ENCODE results near the gene SMAD1.

SMAD1 gene

DNA sequence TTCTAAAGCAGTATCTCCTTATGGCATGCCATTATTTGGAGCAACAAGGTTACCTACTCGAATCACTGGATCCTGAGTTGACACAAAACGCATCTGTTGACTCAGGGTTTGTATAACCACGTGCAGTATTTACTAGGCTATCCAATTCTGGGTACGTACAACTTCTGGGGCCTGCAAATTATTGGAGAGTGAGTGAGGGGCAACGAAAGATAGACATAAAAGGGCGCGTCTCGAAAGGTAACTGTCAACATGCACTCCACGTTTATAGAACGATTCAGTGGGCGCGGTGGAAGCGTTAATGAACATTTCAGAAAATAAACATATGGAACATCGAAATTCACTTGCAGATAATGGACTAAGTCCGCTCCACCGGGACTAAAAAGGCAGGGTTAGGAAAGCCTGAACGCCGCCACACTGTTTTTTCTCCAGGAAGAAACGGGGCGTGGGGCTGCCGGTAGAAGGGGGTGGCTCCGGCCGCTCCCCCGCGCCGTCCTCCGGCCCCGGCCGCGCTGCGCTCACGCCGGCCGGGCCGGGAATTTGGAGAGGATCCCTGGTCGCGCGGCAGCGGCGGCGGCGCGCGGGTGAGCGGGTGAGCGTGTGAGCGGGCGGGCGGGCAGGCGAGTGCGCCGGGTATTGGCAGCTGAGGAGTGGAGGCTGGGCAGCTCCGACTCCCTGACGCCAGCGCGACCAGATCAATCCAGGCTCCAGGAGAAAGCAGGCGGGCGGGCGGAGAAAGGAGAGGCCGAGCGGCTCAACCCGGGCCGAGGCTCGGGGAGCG lies at the start of gene SMAD1:
Gene SMAD1 (plus strand): TSS at position 690 of the 778 bp plus-strand sequence. CDS start 32,761 bp downstream, outside the sequence.
- peak; percentile 2 to 11 for DNase-seq (ENCODE audit: low read depth in 1 of 2, low spot score in 1 of 2)

DNA sequence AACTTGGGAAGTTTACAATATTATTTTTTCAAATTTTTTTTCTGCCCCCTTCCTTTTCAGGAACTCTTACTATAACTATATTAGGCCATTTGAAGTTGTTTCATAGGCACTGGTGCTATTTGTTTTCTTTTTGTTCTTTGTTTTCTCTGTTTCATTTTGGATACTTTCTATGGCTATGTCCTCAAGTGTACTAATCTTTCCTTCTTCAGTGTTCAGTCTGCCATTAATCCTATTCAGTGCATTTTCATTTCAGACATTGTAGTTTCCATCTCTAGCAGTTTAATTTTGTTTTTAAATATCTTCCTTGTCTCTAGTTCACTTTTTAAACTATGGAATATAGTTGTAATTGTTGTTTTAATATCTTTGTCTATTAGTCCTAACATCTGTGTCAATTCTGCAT lies 48.0 kb upstream of the SMAD1 start:
- DNase-seq (ENCODE audit: low read depth in 1 of 2, low spot score in 1 of 2): no peak

DNA sequence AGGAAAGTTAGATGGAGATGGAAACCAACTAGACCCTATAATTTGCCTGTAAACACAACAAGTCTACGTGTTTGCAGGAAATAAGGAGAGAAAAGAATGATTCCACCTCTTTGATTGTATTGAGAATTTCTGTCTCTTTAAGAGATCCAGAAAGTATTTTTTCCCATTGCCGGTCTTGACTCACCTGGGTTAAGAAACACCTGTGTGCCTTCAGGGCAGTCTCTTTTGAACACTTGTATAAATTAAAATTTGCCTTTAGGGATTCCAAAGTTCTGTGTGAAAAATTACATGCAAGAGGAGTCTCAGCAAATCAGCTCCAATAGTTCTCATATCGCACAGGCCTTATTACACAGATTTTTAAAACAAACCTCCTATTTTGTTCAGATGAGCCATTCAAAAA lies 46.0 kb upstream of the SMAD1 start:
- no peak for DNase-seq (ENCODE audit: low read depth in 1 of 2, low spot score in 1 of 2)

DNA sequence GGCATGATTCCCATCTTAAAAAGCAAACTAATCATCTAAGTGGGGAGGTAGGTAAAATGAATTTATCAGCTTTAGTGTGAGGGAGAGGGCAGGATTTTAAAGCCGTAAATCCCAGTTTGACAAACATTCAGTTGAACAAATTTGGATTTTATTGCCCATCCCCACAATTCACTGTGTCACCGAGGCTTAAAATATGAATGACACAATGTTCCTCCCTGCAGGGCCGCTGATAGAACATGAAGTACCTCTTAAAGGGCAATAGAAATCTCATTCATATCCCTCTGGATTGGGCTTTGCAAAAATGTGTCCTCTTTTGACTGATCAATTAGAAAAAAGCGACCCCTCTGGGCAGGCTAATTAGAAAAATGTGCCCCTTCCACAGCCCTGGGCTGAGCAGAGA lies 45.5 kb upstream of the SMAD1 start:
- DNase-seq (ENCODE audit: low read depth in 1 of 2, low spot score in 1 of 2): no peak

DNA sequence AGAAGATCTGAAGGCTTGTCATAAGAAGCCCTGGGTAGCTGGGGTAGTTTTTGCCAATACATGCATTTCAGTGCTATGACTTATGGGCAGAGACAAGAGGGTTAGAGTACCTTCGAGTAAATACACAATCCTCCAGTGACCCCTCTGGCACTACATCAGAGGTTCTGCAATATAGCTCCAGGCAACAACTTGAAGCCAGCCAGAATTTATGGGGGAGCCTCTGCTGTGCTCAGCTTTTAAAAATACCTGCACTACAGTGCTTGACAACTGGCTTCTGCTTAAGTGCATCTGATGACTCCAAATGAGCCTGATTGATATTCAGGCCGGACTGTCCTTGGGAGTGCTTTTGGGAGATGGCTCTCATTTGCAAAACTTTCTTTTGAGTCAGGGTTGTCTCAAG lies 44.9 kb upstream of the SMAD1 start:
- no peak for DNase-seq (ENCODE audit: low read depth in 1 of 2, low spot score in 1 of 2)

DNA sequence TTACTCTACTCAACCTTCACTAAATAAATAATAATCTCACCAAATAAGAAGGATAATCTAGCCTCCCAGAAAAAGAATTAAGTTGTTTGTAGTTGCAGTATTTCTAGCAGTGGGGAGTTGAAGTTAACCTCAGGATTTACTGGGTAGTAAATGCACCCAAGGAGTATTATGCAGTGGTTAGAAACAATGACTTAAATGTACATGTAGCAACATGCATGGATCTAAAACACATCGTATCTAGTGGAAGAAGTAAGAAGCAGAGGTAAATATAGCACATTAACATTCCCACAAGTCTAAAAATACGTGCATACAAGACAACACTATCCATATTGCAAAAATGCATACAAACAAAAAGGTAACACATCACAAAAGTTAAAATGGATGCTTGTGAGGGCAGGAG lies 44.2 kb upstream of the SMAD1 start:
- DNase-seq (ENCODE audit: low read depth in 1 of 2, low spot score in 1 of 2): no peak

DNA sequence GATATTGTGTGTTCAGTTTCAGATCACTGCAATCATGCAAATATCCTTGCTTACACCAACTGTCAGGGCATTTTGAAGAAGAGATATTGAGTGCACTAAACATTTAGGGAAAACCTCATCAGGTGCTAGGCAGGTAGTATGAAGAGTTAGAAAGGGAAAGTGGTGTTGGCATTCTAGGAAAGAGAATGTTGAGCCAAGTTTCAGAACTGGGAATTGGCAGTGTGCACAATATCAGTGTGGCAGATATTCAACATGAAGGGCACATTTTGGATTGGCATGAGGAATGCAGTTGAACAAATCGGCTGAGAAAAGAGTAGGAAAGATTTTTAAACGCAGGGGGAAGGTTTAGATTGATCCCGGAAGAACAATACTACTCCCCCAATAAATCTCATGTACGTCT lies 43.4 kb upstream of the SMAD1 start:
- no peak for DNase-seq (ENCODE audit: low read depth in 1 of 2, low spot score in 1 of 2)

DNA sequence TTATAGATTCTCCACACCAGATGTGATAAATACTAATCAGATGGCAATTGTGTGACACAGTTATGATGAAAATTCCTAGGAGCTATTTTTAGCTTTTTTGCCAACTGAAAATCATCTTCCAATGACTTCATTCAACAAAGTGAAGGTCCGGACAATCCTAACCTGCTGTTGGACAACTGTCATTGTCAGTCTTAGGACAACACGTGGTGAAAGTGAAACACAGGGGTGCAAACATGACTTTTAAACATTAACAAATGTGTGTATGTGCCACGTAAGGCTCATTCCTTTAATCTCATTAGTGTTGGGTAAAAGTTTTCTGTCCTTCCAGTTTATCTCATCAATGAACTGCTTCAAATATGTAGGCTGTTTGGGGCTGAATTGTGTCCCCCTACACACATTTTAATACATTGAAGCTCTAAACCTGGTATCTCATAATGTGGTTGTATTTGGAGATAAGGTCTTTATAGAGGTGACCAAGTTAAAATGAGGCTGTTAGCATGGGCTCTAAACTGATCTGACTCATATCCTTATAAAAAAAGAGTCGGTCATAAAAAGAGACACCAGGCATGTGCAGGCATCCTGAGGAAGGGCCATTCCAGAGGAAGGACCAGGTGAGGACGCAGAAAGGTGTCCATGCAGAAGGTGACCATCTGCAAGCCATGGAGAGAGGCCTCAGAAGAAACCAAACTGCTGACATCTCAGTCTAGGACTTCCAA lies 41.2 kb upstream of the SMAD1 start:
- no peak for DNase-seq (ENCODE audit: low read depth in 1 of 2, low spot score in 1 of 2)

DNA sequence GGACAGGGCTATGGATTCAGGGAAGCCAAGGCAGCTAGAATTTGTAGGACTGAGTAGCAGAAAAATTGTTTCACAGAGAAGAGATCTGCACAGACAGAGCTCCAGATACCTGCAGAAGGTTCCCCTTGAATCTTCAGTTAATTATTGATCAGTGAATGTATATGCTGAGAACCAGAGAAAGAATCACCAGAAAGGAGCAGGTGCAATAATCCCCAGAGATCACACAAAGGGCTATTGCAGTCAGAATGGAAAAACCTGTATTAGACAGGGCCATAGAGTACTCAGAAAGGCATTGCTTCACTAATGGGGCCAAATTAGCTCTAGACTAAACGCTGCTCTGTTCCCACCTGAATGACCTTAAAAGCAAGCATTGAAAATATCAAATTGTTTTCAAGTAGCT lies 35.5 kb upstream of the SMAD1 start:
- DNase-seq (ENCODE audit: low read depth in 1 of 2, low spot score in 1 of 2): no peak

DNA sequence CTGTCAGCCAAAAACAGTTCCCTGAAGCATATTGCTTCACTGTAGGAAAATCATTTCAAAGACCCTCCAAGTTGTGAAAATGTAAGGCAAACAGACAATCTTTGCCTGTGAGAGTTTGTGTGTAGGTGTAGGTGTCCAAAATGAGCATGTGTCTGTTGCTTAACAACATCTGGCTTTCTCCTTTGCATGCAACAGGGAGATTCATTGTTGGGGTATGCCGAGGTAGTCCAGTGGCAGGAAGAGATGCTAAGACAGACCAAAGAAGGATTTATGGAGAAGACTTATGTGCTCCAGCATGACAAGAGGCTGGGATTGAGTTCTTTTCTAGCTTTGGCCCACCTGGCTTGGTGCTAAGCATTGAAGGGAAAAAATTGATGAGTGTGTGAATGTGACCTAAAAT lies 29.8 kb upstream of the SMAD1 start:
- no peak for DNase-seq (ENCODE audit: low read depth in 1 of 2, low spot score in 1 of 2)

DNA sequence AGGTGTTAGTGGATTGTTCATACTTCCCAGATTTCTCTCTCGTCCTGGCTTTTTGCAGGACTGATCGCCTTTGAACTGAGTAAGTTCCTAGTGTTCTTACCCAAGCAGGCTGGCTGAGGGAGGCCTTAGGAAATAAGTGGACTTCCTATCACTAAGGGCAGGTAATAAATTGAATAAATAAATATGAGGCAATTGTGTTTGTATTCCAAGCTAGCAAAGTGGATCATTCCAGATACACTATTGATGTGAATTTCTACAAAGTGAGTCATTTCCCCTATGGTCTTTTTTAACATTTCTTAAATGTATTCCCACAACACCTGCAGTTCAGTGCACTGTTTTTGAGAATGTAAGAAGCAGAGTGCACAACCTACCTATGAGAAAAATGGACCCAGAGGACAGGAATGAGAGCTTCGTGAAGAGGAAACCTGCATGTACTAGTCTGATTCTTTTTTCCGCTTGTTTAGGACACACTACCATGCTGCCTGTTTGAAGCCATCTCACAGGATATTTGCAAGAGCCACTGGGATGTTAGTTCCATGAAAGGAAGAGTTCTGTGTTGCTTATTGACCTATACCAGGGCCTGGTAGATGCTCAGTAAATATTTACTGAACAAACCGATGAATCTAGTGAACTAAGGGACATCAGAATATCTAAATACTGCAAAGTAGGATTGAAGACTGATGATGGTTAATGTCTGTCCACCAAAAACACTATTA lies 29.0 kb upstream of the SMAD1 start:
- no peak for DNase-seq (ENCODE audit: low read depth in 1 of 2, low spot score in 1 of 2)

DNA sequence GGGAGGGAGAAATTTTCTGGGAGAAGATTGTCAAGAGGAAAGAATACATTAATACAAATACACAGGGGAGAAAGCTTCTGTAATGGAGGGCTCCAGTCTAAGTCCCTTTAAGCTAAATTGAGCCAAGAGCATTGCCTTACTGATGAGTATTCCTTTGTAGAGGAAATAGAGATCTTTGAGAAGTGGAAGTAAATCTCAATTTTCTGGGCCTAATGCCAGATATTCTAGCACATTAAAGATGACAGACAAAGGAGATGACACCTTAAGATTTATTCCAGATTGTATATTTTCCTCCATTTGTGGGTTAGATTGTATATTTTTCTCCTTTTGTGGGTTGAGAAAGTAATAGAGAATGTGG lies 28.5 kb upstream of the SMAD1 start:
- no peak for DNase-seq (ENCODE audit: low read depth in 1 of 2, low spot score in 1 of 2)

DNA sequence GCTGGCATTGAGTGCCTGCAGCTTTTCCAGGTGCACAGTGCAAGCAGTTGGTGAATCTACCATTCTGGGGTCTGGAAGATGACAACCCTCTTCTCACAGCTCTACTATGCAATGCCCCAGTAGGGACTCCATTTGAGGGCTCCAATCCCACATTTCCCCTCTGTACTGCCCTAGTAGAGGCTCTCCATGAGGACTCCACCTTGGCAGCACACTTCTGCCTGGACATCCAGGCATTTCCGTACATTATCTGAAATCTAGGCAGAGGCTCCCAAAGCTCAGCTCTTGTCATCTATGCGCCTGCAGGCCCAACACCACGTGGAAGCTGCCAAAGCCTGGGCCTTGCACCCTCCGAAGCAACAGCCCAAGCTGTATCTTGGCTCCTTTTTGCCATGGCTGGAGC lies 8.4 kb upstream of the SMAD1 start:
- DNase-seq (ENCODE audit: low read depth in 1 of 2, low spot score in 1 of 2): no peak

DNA sequence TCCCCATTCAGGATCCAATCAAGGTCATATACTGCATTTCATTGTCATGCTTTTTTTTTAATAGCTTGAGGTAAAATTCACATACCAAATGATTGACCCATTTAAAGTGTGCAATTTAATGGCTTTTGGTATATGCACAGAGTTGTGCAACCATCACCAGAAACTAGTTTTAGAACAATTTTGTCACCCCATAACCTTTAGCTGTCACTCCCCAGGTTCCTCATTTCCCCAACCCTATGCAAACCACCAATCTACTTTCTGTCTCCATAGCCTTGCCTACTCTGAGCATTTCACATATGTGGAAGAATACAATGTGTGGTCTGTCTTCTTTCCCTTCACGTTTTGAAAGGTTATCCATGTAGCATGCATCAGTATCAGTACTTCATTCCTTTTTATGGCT lies 1.4 kb upstream of the SMAD1 start:
- DNase-seq (ENCODE audit: low read depth in 1 of 2, low spot score in 1 of 2): no peak

DNA sequence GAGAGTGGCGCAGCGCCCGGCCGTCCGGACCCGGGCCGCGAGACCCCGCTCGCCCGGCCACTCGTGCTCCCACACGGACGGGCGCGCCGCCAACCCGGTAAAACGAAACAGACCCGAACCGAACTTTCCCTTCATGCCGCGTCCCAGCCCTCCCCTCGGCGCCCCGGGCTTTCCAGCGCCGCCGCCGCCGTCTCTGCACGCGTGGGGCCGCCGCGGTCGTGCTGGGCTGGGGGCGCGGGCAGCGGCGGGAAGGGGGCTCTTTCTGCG lies 222 bp downstream of the SMAD1 start:
- peak in 1 of 2 donors; percentile 1 for DNase-seq (ENCODE audit: low read depth in 1 of 2, low spot score in 1 of 2)

DNA sequence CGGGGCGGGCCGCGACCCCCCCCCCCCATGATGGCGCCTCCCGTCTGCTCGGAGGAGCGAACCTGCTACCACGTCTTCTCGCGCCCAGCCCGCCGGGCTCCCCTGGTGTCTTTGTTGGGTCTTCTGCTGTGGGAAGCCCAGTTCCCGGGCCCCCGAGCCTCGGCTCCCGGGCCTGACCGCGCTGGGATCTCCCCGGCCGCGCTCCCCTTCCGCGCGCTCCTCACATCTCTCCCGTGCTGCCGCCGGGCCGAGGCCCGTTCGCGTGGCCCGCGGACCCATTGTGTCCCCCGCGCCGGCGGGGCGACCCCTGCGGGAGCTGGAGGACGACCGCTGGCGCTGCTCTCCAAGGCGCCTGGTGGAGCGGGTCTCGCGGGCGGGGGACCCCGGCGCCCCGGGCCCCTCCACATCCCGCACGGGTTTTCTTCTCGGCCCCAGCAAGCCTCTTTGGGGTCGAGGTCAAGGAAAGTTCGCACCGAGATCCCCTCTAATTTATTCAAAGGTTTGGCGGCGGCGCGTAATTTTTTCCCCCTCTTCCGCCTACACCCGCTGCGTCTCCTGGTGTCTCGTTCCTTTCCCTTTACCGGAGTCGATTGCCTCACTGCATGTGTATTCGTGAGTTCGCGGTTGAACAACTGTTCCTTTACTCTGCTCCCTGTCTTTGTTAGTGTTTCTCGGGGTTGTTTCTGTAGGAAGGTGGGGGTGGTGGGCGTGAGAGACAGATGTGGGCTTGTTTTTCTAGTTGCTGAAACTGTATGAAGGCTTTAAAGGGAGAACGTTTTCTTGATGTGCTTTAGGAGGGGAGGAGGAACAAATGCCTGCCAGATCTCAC lies 770 bp downstream of the SMAD1 start:
- DNase-seq (ENCODE audit: low read depth in 1 of 2, low spot score in 1 of 2): peak; percentile 53 to 81

DNA sequence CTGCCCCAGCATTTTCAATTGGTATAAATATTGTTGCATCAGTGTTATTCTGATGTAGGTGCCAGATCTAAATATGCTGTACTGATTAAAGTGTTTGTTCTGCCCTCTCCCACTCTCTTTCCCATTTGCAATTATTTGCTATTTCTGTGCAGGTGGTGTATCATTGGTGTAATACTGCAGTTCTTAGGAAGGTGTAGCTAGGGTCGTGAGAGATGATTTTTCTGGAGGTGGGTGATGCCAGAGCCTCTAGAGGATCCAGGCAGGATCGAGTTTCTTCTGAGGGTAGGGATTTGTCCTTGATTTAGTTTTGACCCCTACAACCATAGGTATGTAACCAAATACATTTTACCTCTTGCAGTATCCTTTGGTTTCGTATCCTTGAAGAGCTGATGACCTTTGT lies 1.9 kb downstream of the SMAD1 start:
- DNase-seq (ENCODE audit: low read depth in 1 of 2, low spot score in 1 of 2): no peak

DNA sequence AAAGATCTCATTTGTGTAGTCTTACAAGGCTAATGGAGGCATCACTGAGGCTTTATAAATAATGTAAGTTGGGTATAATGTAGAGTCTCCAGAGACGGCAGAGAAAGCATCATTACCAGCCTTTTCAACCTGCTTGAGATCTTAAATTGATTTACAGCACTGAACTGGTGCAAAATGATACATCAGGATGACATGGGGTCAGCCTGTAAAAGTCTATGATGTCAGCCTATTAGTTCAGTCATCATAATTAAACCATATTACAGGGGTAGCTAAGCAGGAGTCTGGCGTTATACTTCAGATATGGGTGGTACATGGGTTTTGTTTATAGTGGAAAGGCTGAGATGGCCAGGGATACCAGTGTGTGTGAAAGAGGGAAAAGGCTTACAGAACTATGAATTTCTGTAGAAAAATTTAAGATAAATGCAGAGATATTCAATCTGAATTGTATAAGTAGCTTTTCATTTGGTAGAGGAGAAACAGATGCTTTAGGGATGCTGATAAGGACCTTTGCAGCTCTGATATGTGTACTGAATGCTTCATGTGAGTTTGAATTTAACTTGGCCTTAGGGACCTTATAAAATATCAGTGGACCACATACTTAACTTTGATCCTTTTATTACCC lies 2.7 kb downstream of the SMAD1 start:
- no peak for DNase-seq (ENCODE audit: low read depth in 1 of 2, low spot score in 1 of 2)

DNA sequence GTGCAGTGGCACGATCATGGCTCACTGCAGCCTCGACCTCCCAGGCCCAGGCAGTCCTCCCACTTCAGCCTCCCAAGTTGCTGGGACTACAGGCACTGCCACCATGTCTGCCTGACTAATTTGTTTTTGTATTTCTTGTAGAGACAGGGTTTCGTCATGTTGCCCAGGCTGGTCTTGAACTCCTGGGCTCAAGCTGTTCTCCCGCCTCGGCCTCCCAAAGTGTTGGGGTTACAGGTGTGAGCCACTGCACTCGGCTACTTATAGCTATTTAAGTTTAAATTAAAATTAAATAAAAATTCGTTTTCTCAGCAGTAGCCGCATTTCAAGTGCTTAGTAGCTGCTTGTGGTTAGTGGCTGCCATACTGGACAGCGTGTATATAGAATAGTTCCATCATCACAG lies 3.5 kb downstream of the SMAD1 start:
- no peak for DNase-seq (ENCODE audit: low read depth in 1 of 2, low spot score in 1 of 2)

DNA sequence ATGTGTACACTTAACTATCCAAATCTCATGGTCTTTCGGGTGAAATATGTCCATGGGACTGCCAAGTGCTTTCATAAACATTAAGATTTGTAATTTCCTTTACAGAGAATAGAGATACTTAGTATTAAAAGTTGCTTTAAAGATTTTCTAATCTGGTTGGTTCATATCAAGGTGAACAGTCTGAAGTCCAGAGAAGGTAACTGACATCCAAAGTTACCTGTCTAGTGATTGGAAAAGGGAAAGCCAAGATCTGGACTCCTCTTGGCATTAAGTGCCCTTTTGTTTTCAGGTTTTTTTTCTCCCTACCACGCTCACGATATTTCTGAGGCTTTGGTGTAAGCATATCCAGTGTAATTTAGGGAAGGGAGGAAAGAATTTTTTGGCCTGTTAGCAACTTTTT lies 5.0 kb downstream of the SMAD1 start:
- no peak for DNase-seq (ENCODE audit: low read depth in 1 of 2, low spot score in 1 of 2)

DNA sequence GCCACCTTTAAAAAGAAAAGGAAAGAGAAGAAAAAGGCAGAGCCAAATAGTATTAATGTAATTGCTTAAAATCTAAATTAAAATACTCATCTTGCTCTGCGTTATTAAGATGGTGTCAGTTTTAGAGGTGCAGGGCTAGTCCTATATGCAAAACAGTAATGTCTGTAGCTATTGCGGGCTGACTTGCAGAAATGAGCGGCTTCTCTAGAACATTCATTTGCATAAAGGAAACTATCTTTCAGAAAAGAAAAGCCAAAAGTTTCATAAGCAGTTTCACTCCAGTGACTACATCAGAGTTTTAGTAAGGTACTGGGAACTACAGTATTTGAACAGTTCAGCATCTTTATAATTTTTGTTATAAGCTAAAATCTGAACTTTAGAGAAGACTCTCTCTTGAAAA lies 6.0 kb downstream of the SMAD1 start:
- DNase-seq (ENCODE audit: low read depth in 1 of 2, low spot score in 1 of 2): peak in 1 of 2 donors; percentile 38
